GM19324 (cell line): ENCODE data around the gene BEX2.

Source experiments
- ATAC-seq: cut with Tn5 transposase; IDR thresholded peaks from one replicate; pipeline ENCODE4 v1.9.1; 2021; ENCODE audit warnings: mild to moderate bottlenecking, moderate library complexity; ENCODE audit not compliant: unreplicated experiment, low FRiP score

The BEX2 gene

GRCh38 chrX:103275947-103276567 lies 34.7 kb downstream of the BEX2 start:
- ATAC-seq, result no peak

GRCh38 chrX:103274284-103274683 lies 36.5 kb downstream of the BEX2 start:
- ATAC-seq, result no peak
